Measurements from ENCODE around the gene PALLD.

DNA sequence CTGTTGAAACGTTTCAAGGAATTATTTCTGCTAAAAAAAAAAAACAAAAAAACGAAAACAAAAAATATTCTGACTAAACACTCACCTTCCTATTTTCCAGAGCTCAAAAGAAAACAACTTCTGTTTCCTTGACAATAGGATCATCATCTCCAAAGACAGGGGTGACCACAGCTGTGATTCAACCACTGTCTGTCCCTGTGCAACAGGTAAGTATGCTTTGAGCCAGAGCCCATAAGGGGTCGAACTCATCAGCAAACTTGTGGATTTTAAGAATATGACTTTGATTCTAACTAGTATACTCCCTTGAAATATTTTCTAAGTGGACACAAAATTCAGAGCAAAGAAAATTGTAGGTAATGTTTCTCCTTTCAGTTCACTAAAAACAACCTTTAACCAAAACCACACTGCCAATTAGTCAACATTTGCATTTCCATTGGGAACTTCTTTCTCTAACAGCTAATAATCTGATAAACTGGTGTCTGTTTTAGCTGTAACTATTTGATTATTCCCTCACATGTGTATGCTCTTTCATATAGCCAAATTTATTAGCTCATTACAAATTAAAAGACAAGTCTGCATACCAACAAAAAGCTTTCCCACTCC, 186.1 kb downstream of the PALLD start:
- TF ChIP-seq POLR2A (IDR thresholded peaks at IDR 0.05; ENCODE audit: low read depth, low read length) (no peak), POLR2AphosphoS5 (IDR thresholded peaks at IDR 0.05; ENCODE audit: low read depth, low read length) (no peak), PAX5 (IDR thresholded peaks at IDR 0.05; ENCODE audit: insufficient read depth, low read length, severe bottlenecking) (no peak), TAF1 (IDR thresholded peaks at IDR 0.05; ENCODE audit: low read depth, low read length) (no peak), SPI1 (IDR thresholded peaks at IDR 0.05; ENCODE audit: low read depth, low read length) (no peak)

All from GM12891 (cell line).